HG03439 (cell line): ENCODE data around the gene NBPF15.
"Not testable (repeated sequence)": the region's sequence is repeated elsewhere in the genome, so short reads cannot be mapped to it uniquely, and the experiment has no call there.

Source experiments
- ATAC-seq: cut with Tn5 transposase; IDR thresholded peaks from one replicate; pipeline ENCODE4 v1.9.1; 2021; ENCODE audit warnings: mild to moderate bottlenecking, moderate library complexity; ENCODE audit not compliant: unreplicated experiment

The NBPF15 gene

GRCh38 chr1:144461136-144461759 lies at the start of gene NBPF15:
TSS of gene NBPF15 (minus strand) at chr1:144461669. CDS start at chr1:144440003, 21,666 bp downstream.
- ATAC-seq = peak; percentile 98

- not testable (repeated sequence) for ATAC-seq
These were observed 35.0 kb upstream of the NBPF15 start for GRCh38 chr1:144496429-144496828.

GRCh38 chr1:144494130-144494529 lies 32.7 kb upstream of the NBPF15 start:
- ATAC-seq = not testable (repeated sequence)

- ATAC-seq = not testable (repeated sequence)
These were observed 28.9 kb upstream of the NBPF15 start for GRCh38 chr1:144490394-144490793.

GRCh38 chr1:144487002-144487401 lies 25.5 kb upstream of the NBPF15 start:
- not testable (repeated sequence) for ATAC-seq

- ATAC-seq = not testable (repeated sequence)
These were observed 23.9 kb upstream of the NBPF15 start for GRCh38 chr1:144485048-144485993.

GRCh38 chr1:144473897-144474296 lies 12.4 kb upstream of the NBPF15 start:
- not testable (repeated sequence) for ATAC-seq

GRCh38 chr1:144471434-144471833 lies 10.0 kb upstream of the NBPF15 start:
- not testable (repeated sequence) for ATAC-seq

GRCh38 chr1:144461778-144462177 lies 309 bp upstream of the NBPF15 start:
- not testable (repeated sequence) for ATAC-seq

GRCh38 chr1:144460686-144461085 lies 783 bp downstream of the NBPF15 start:
- ATAC-seq = peak; percentile 23

- not testable (repeated sequence) for ATAC-seq
These were observed 19.1 kb downstream of the NBPF15 start for GRCh38 chr1:144442402-144442801.

GRCh38 chr1:144439737-144440136 lies 21.7 kb downstream of the NBPF15 start:
- not testable (repeated sequence) for ATAC-seq

- not testable (repeated sequence) for ATAC-seq
These were observed 42.4 kb downstream of the NBPF15 start for GRCh38 chr1:144418891-144419694.

GRCh38 chr1:144413404-144414118 lies 47.9 kb downstream of the NBPF15 start:
- ATAC-seq = peak; percentile 2

GRCh38 chr1:144412491-144413403 lies 48.7 kb downstream of the NBPF15 start:
- ATAC-seq = peak; percentile 91

- not testable (repeated sequence) for ATAC-seq
These were observed 49.4 kb downstream of the NBPF15 start for GRCh38 chr1:144412068-144412471.

GRCh38 chr1:144402807-144403206 lies 58.7 kb downstream of the NBPF15 start:
- ATAC-seq = not testable (repeated sequence)

GRCh38 chr1:144371651-144372050 lies 89.8 kb downstream of the NBPF15 start:
- not testable (repeated sequence) for ATAC-seq
